HepG2 (cell line): ENCODE data around the gene ABHD11. TPM values are rescaled to one million over a fixed set of nuclear protein-coding genes. Genes with fewer than 3 reads are reported as not detected.

Experiments
- BRD4 ChIP-seq: sonication (generic); formaldehyde crosslinking; IDR thresholded peaks from 2 replicates; pipeline ENCODE4 v1.4.0; 2020; ENCODE audit warnings: missing genetic modification reagents
- CC2D1A ChIP-seq: sonication (generic); formaldehyde crosslinking; IDR thresholded peaks from 2 replicates; pipeline ENCODE4 v1.8.1; 2023; ENCODE audit warnings: mild to moderate bottlenecking, missing genetic modification reagents
- CHCHD3 ChIP-seq: sonication (generic); formaldehyde crosslinking; IDR thresholded peaks from 2 replicates; pipeline ENCODE4 v1.8.0; 2022; ENCODE audit warnings: mild to moderate bottlenecking, missing genetic modification reagents, moderate library complexity
- ETV5 ChIP-seq: IDR thresholded peaks from 2 replicates; pipeline ENCODE4 v1.6.1; 2018; ENCODE audit warnings: missing biosample characterization, missing genetic modification reagents, inconsistent platforms, borderline replicate concordance
- GABPB1 ChIP-seq: IDR thresholded peaks from 2 replicates; pipeline ENCODE4 v1.6.1; 2016; ENCODE audit warnings: mild to moderate bottlenecking, missing genetic modification reagents, moderate library complexity, missing compliant biosample characterization
- HCFC1 ChIP-seq: fragments of 150-350 bp; IDR thresholded peaks from 2 replicates; pipeline ENCODE4 v1.6.1; 2014; ENCODE audit warnings: low read depth, low read length
- HMGA1 ChIP-seq: sonication (generic); formaldehyde crosslinking; conservative IDR thresholded peaks from 2 replicates; pipeline ENCODE4 v1.4.0; 2020; ENCODE audit warnings: missing genetic modification reagents
- HMGXB3 ChIP-seq: sonication (generic); formaldehyde crosslinking; IDR thresholded peaks from 2 replicates; pipeline ENCODE4 v1.4.0; 2020; ENCODE audit warnings: missing genetic modification reagents, borderline replicate concordance
- JUNB ChIP-seq: sonication (generic); formaldehyde crosslinking; IDR thresholded peaks from 2 replicates; pipeline ENCODE4 v1.8.0; 2022; ENCODE audit warnings: missing genetic modification reagents, mild to moderate bottlenecking, borderline replicate concordance
- MNT ChIP-seq: fragments of 450-650 bp; IDR thresholded peaks from 2 replicates; pipeline ENCODE4 v1.6.1; 2016
- MTERF4 ChIP-seq: sonication (generic); formaldehyde crosslinking; IDR thresholded peaks from 2 replicates; pipeline ENCODE4 v1.8.0; 2023; ENCODE audit warnings: mild to moderate bottlenecking, missing genetic modification reagents
- RNF2 ChIP-seq: fragments of 450-650 bp; conservative IDR thresholded peaks from 2 replicates; pipeline ENCODE4 v1.6.1; 2016; ENCODE audit warnings: low read depth
- TBX3 ChIP-seq: fragments of 450-650 bp; IDR thresholded peaks from 2 replicates; pipeline ENCODE4 v1.6.1; 2017; ENCODE audit warnings: antibody characterized with exemption, mild to moderate bottlenecking, inconsistent platforms, borderline replicate concordance
- U2AF1 ChIP-seq: fragments of 200-400 bp; formaldehyde crosslinking; optimal IDR thresholded peaks from 2 replicates; pipeline ENCODE3; 2017; ENCODE audit warnings: mild to moderate bottlenecking, low read depth, low read length
- ZIK1 ChIP-seq: sonication (generic); formaldehyde crosslinking; IDR thresholded peaks from 2 replicates; pipeline ENCODE4 v1.5.0; 2020; ENCODE audit warnings: mild to moderate bottlenecking, low read depth, missing genetic modification reagents, borderline replicate concordance
- ZNF275 ChIP-seq: sonication (generic); formaldehyde crosslinking; IDR thresholded peaks from 2 replicates; pipeline ENCODE4 v1.8.0; 2022; ENCODE audit warnings: missing genetic modification reagents, mild to moderate bottlenecking, inconsistent platforms, borderline replicate concordance
- ZNF543 ChIP-seq: sonication (generic); formaldehyde crosslinking; IDR thresholded peaks from 2 replicates; pipeline ENCODE4 v1.4.0; 2020; ENCODE audit warnings: mild to moderate bottlenecking, missing genetic modification reagents
- ZNF710 ChIP-seq: sonication (generic); formaldehyde crosslinking; IDR thresholded peaks from 2 replicates; pipeline ENCODE4 v1.5.0; 2020; ENCODE audit warnings: mild to moderate bottlenecking, missing genetic modification reagents, borderline replicate concordance
- polyA plus RNA-seq, 8 experiments: library from polyadenylated mRNA; depleted of rRNA in 3 of 8; stranded (reverse) in 7 of 8; unstranded in 1 of 8; fragments of >200 nt; fragmentation: Illumina TruSeq in 4 of 8; extraction: Trizol in 4 of 8; gene quantifications; 2 replicates each; pipeline versions ENCODE4 v1.2.1 to v1.2.3, GENCODE V29; 2011 to 2016; ENCODE audit warnings: low read depth in 4 of 8, missing spikeins in 1 of 8, mixed read lengths in 1 of 8; ENCODE audit not compliant: insufficient read depth in 1 of 8
- total RNA-seq, 5 experiments: library from RNA; depleted of rRNA; stranded (reverse); fragments of >200 nt; fragmentation: Illumina TruSeq; extraction: Trizol; gene quantifications; 2 replicates each; pipeline ENCODE4 v1.2.3, GENCODE V29; 2016; ENCODE audit warnings: low read depth in 1 of 5

ABHD11 gene
- total and polyA plus RNA-seq, 2 of the 13 experiments (the other 11 are each of a cell fraction or from before 2014, with no cell fraction given), result 7.0 to 8.1 TPM

GRCh38 chr7:73738612-73739386 lies at the start of gene ABHD11 (continued):
- TF ChIP-seq ZNF710 (CRISPR knock-in tag) (0 out of 2 replicates have a peak, but pooled peaks have one; percentile 63), JUNB (CRISPR knock-in tag) (no peak), ZNF543 (CRISPR knock-in tag) (peak; percentile 58), CC2D1A (CRISPR knock-in tag) (no peak), HCFC1 (peak; percentile 10; the same call in 1 of the 2 replicates), HMGA1 (CRISPR knock-in tag) (no peak), CHCHD3 (CRISPR knock-in tag) (peak; percentile 16; the same call in 1 of the 2 replicates), ZNF275 (CRISPR knock-in tag) (peak; percentile 85; the same call in 1 of the 2 replicates), BRD4 (CRISPR knock-in tag) (no peak; the same call in 1 of the 2 replicates), TBX3 (no peak), U2AF1 (no peak), RNF2 (peak; percentile 73; the same call in 1 of the 2 replicates), ZIK1 (no peak; the same call in 1 of the 2 replicates), MNT (no peak), GABPB1 (CRISPR knock-in tag) (peak; percentile 81), HMGXB3 (CRISPR knock-in tag) (0 out of 2 replicates have a peak, but pooled peaks have one; percentile 53), ETV5 (CRISPR knock-in tag) (peak; percentile 11; the same call in 1 of the 2 replicates), MTERF4 (CRISPR knock-in tag) (no peak)
